HepG2 (cell line): ENCODE measurements around the gene SLC36A2. TPM values are rescaled to one million over a fixed set of nuclear protein-coding genes. Genes with fewer than 3 reads are reported as not detected.

Source experiments
- ATAC-seq: fragments of 200-7000 bp; cut with Tn5 transposase; 3 replicates; pipeline ENCODE4 v1.9.1; 2020; ENCODE audit warnings: mild to moderate bottlenecking, moderate library complexity
- BruUV-seq: library from RNA; stranded (reverse); fragments of 400-500 nt; replicated peaks from 2 replicates; lab custom pipeline; 2021; lab: Mats Ljungman, UMichigan
- CTCF ChIA-PET: fragments of 300-600 bp; formaldehyde crosslinking; extraction: SDS; loops from one replicate; lab custom pipeline; 2021; ENCODE audit warnings: low total read pairs, inconsistent platforms, low intra/inter-chr PET ratio; lab: Yijun Ruan, JAX
- POLR2A ChIA-PET: fragments of 350-600 bp; sonication (Branson Sonifier 250); formaldehyde crosslinking; loops from one replicate; lab custom pipeline; 2020; ENCODE audit warnings: antibody characterized with exemption, inconsistent platforms; lab: Yijun Ruan, JAX
- DNase-seq: peaks from one replicate; pipeline ENCODE4 v3.0.0-alpha.2; 2015; ENCODE audit warnings: low spot score
- FAIRE-seq: peaks from 3 replicates; lab custom pipeline; 2011; peaks lifted over from hg19 to GRCh38; lab: Jason Lieb, UNC
- H2AFZ ChIP-seq: one replicate; pipeline ENCODE4 v1.6.1; 2011; ENCODE audit warnings: low read length, inconsistent platforms
- H3K27ac ChIP-seq: fragments of 300-600 bp; 3 replicates; pipeline ENCODE4 v1.8.0; 2011; ENCODE audit warnings: mixed run types, mild to moderate bottlenecking, mixed read lengths, low read length, inconsistent platforms; ENCODE audit not compliant: insufficient read depth; ENCODE audit errors: extremely low read length
- H3K27me3 ChIP-seq, 2 experiments: fragments of 200-600 bp in 1 of 2; 2 replicates in 1 of 2; 3 replicates in 1 of 2; pipeline versions ENCODE4 v1.6.0 to v1.8.0; 2011; ENCODE audit warnings: low read length in 2 of 2, mild to moderate bottlenecking in 2 of 2, moderate library complexity in 2 of 2, inconsistent platforms in 1 of 2; ENCODE audit not compliant: insufficient read depth in 2 of 2, control insufficient read depth in 1 of 2
- H3K36me3 ChIP-seq, 2 experiments: fragments of 200-600 bp in 1 of 2; replicated peaks in 1 of 2; 2 replicates in 1 of 2; 3 replicates in 1 of 2; pipeline versions ENCODE4 v1.5.1 to v1.8.0; 2011; ENCODE audit warnings: low read length in 2 of 2, inconsistent platforms in 1 of 2; ENCODE audit not compliant: insufficient read depth in 2 of 2, control insufficient read depth in 1 of 2
- H3K4me1 ChIP-seq: 2 replicates; pipeline ENCODE4 v1.5.1; 2012; ENCODE audit warnings: low read length, inconsistent platforms; ENCODE audit not compliant: insufficient read depth
- H3K4me2 ChIP-seq: 2 replicates; pipeline ENCODE4 v1.6.0; 2011; ENCODE audit warnings: low read depth, low read length, inconsistent platforms
- H3K4me3 ChIP-seq, 3 experiments: fragments of 200-600 bp in 1 of 3; sonication (generic), shearing (Covaris generic) in 1 of 3; replicated peaks in 1 of 3; 2 replicates each; pipeline ENCODE4 v1.5.1; 2011 to 2016; ENCODE audit warnings: low read length in 3 of 3, inconsistent platforms in 2 of 3, low read depth in 2 of 3, mild to moderate bottlenecking in 2 of 3, control low read depth in 1 of 3, mixed read lengths in 1 of 3; ENCODE audit not compliant: insufficient read depth in 1 of 3
- H3K79me2 ChIP-seq: one replicate; pipeline ENCODE4 v1.6.1; 2011; ENCODE audit warnings: low read length, inconsistent platforms; ENCODE audit not compliant: insufficient read depth
- H3K9ac ChIP-seq: 2 replicates; pipeline ENCODE4 v1.6.0; 2011; ENCODE audit warnings: mild to moderate bottlenecking, low read depth, low read length, inconsistent platforms; ENCODE audit not compliant: insufficient read depth
- H3K9me3 ChIP-seq: 2 replicates; pipeline ENCODE4 v1.5.1; 2012; ENCODE audit warnings: mild to moderate bottlenecking, low read length
- H4K20me1 ChIP-seq: 2 replicates; pipeline ENCODE4 v1.6.0; 2011; ENCODE audit warnings: inconsistent platforms, mild to moderate bottlenecking, low read length, moderate library complexity; ENCODE audit not compliant: insufficient read depth
- KDM5B ChIP-seq: sonication (generic); formaldehyde crosslinking; IDR thresholded peaks from 2 replicates; pipeline ENCODE4 v1.4.0; 2020; ENCODE audit warnings: missing genetic modification reagents, mild to moderate bottlenecking, borderline replicate concordance
- MTA3 ChIP-seq: sonication (generic); formaldehyde crosslinking; IDR thresholded peaks from 2 replicates; pipeline ENCODE4 v1.4.0; 2020; ENCODE audit warnings: missing genetic modification reagents
- PITX1 ChIP-seq: sonication (generic); formaldehyde crosslinking; IDR thresholded peaks from 2 replicates; pipeline ENCODE4 v1.5.1; 2020; ENCODE audit warnings: mild to moderate bottlenecking, missing genetic modification reagents
- PREB ChIP-seq: sonication (generic); formaldehyde crosslinking; IDR thresholded peaks from 2 replicates; pipeline ENCODE4 v1.4.0; 2020; ENCODE audit warnings: missing genetic modification reagents
- RBM22 ChIP-seq: fragments of 200-400 bp; formaldehyde crosslinking; optimal IDR thresholded peaks from 2 replicates; pipeline ENCODE3; 2017; ENCODE audit warnings: mild to moderate bottlenecking, low read length, moderate library complexity
- SIX4 ChIP-seq: sonication (generic); formaldehyde crosslinking; IDR thresholded peaks from 2 replicates; pipeline ENCODE4 v1.4.0; 2020; ENCODE audit warnings: missing genetic modification reagents
- SMARCE1 ChIP-seq: fragments of 450-650 bp; IDR thresholded peaks from 2 replicates; pipeline ENCODE4 v1.6.1; 2017; ENCODE audit warnings: borderline replicate concordance
- TBL1XR1 ChIP-seq: fragments of 150-350 bp; IDR thresholded peaks from 2 replicates; pipeline ENCODE4 v1.6.1; 2014; ENCODE audit warnings: borderline replicate concordance, low read length; ENCODE audit not compliant: partially characterized antibody
- ZNF407 ChIP-seq: sonication (generic); formaldehyde crosslinking; IDR thresholded peaks from one replicate; pipeline ENCODE4 v1.5.1; 2020; ENCODE audit warnings: mild to moderate bottlenecking, missing genetic modification reagents; ENCODE audit errors: not compliant biosample characterization
- WGBS: methylation state at CpG from one replicate; pipeline ENCODE4 v1.1.6; 2017; ENCODE audit warnings: low lambda C conversion rate; 5-methylcytosine and 5-hydroxymethylcytosine counted together
- in situ Hi-C: cut with HindIII; loops from 2 replicates; pipeline ENCODE4 v1.10.0; 2017; ENCODE audit warnings: low pct_unique_long_range_greater_than_20kb; ENCODE audit not compliant: extremely low pct_ligation_motif_present
- intact Hi-C: fragments of 100-400 bp; cut with micrococcal nuclease; formaldehyde crosslinking; loops from one replicate; pipeline ENCODE4 v1.10.0; 2022; ENCODE audit not compliant: unreplicated experiment
- polyA plus RNA-seq, 8 experiments: library from polyadenylated mRNA; depleted of rRNA in 3 of 8; stranded (reverse) in 7 of 8; unstranded in 1 of 8; fragments of >200 nt; fragmentation: Illumina TruSeq in 4 of 8; extraction: Trizol in 4 of 8; gene quantifications; 2 replicates each; pipeline versions ENCODE4 v1.2.1 to v1.2.3, GENCODE V29; 2011 to 2016; ENCODE audit warnings: low read depth in 4 of 8, missing spikeins in 1 of 8, mixed read lengths in 1 of 8; ENCODE audit not compliant: insufficient read depth in 1 of 8
- total RNA-seq, 5 experiments: library from RNA; depleted of rRNA; stranded (reverse); fragments of >200 nt; fragmentation: Illumina TruSeq; extraction: Trizol; gene quantifications; 2 replicates each; pipeline ENCODE4 v1.2.3, GENCODE V29; 2016; ENCODE audit warnings: low read depth in 1 of 5
- TF ChIP-seq, protein P1 (sequence below): sonication (generic); formaldehyde crosslinking; IDR thresholded peaks from 2 replicates; pipeline ENCODE4 v1.8.0; 2022; ENCODE audit warnings: mild to moderate bottlenecking, missing genetic modification reagents
- TF ChIP-seq, protein P2 (sequence below): sonication (generic); formaldehyde crosslinking; IDR thresholded peaks from 2 replicates; pipeline ENCODE4 v1.9.0; 2021; ENCODE audit warnings: missing genetic modification reagents, borderline replicate concordance

SLC36A2 gene
- total and polyA plus RNA-seq, 2 of the 13 experiments (the other 11 are each of a cell fraction or from before 2014, with no cell fraction given): 0.03 TPM; not detected in 1

DNA sequence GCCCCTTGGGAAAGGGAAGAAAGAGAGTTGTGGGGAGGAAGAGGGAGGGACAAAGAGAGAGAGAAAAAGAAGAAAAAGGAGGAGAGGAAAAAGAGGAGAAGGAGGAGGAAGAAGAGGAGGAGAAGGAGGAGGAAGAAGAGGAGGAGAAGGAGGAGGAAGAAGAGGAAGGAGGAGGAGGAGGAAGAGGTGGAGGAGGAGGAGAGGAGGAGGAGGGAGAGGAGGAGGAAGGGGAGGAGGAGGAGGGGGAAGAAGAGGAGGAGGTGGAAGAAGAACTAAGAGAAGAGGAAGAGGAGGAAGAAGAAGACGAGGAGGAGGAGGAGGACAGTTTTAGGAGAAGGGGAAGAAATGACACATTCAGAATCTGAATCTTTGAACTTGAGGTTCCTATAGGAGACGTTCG is 7.4 kb downstream of the SLC36A2 start:
- H3K4me2 ChIP-seq: no peak overlapping the region
- no peak overlapping the region for H2AFZ ChIP-seq
- H4K20me1 ChIP-seq: no peaks in the 10 kb centered on the region
- H3K9ac ChIP-seq: no peak overlapping the region
- no peaks in the 10 kb centered on the region for H3K36me3 ChIP-seq
- H3K9me3 ChIP-seq: no peaks in the 10 kb centered on the region
- WGBS: 3% methylated on average over 3 of the region's 3 CpGs
- DNase-seq: no peak
- no peak overlapping the region for H3K27ac ChIP-seq
- ChIA-PET CTCF (no interaction called here), POLR2A (no interaction called here)
- peaks cover 7 to 33% of the 10 kb centered on the region in 2 experiments for H3K27me3 ChIP-seq
- no peak for ATAC-seq
- intact Hi-C loops: no loop called here
- FAIRE-seq: no peak
- no TSS peak for BruUV-seq
- H3K4me3 ChIP-seq: no peak overlapping the region
- no peaks in the 10 kb centered on the region for H3K79me2 ChIP-seq
- no peaks in the 10 kb centered on the region for H3K4me1 ChIP-seq
- in situ Hi-C loops: no loop called here
- TF ChIP-seq PREB (CRISPR knock-in tag) (no peak), KDM5B (CRISPR knock-in tag) (no peak), MTA3 (no peak), SMARCE1 (no peak), RBM22 (no peak), TBL1XR1 (no peak), ZNF407 (CRISPR knock-in tag) (no peak), PITX1 (no peak), SIX4 (CRISPR knock-in tag) (no peak)
- TF ChIP-seq, protein P1, sequence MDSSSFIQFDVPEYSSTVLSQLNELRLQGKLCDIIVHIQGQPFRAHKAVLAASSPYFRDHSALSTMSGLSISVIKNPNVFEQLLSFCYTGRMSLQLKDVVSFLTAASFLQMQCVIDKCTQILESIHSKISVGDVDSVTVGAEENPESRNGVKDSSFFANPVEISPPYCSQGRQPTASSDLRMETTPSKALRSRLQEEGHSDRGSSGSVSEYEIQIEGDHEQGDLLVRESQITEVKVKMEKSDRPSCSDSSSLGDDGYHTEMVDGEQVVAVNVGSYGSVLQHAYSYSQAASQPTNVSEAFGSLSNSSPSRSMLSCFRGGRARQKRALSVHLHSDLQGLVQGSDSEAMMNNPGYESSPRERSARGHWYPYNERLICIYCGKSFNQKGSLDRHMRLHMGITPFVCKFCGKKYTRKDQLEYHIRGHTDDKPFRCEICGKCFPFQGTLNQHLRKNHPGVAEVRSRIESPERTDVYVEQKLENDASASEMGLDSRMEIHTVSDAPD (CRISPR knock-in tag): no peak
- TF ChIP-seq, protein P2, sequence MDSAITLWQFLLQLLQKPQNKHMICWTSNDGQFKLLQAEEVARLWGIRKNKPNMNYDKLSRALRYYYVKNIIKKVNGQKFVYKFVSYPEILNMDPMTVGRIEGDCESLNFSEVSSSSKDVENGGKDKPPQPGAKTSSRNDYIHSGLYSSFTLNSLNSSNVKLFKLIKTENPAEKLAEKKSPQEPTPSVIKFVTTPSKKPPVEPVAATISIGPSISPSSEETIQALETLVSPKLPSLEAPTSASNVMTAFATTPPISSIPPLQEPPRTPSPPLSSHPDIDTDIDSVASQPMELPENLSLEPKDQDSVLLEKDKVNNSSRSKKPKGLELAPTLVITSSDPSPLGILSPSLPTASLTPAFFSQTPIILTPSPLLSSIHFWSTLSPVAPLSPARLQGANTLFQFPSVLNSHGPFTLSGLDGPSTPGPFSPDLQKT (CRISPR knock-in tag): no peak
